NOMO-1 treated with dmso at 0.1 percent for 144 hours (cell line): ENCODE results near the gene DDX11.
"Not testable (repeated sequence)": the region's sequence is repeated elsewhere in the genome, so short reads cannot be mapped to it uniquely, and the experiment has no call there.

Experiments used
- DNase-seq: peaks from one replicate; lab custom pipeline; 2025; ENCODE audit not compliant: unreplicated experiment; lab: John Stamatoyannopoulos, UW

Gene DDX11

GRCh38 chr12:31073527-31074332 is at the start of gene DDX11:
TSS of gene DDX11 (plus strand) at chr12:31073860. CDS start at chr12:31078394, 4,534 bp downstream.
- DNase-seq: peak; percentile 89

GRCh38 chr12:31026202-31026601 is 47.5 kb upstream of the DDX11 start:
- DNase-seq: no peak

GRCh38 chr12:31027006-31027405 is 46.7 kb upstream of the DDX11 start:
- DNase-seq: not testable (repeated sequence)

- no peak for DNase-seq
Observed at GRCh38 chr12:31029468-31029867, 44.2 kb upstream of the DDX11 start.

GRCh38 chr12:31029916-31030562 is 43.6 kb upstream of the DDX11 start:
- DNase-seq: peak; percentile 9

- no peak for DNase-seq
Observed at GRCh38 chr12:31031951-31032335, 41.7 kb upstream of the DDX11 start.

- no peak for DNase-seq
Observed at GRCh38 chr12:31033146-31033545, 40.5 kb upstream of the DDX11 start.

GRCh38 chr12:31033681-31034080 is 40.0 kb upstream of the DDX11 start:
- no peak for DNase-seq

GRCh38 chr12:31034372-31034771 is 39.3 kb upstream of the DDX11 start:
- no peak for DNase-seq

GRCh38 chr12:31035226-31035625 is 38.4 kb upstream of the DDX11 start:
- DNase-seq: no peak

GRCh38 chr12:31035967-31036665 is 37.5 kb upstream of the DDX11 start:
- DNase-seq: no peak

- DNase-seq: no peak
Observed at GRCh38 chr12:31037028-31037427, 36.6 kb upstream of the DDX11 start.

GRCh38 chr12:31037931-31038330 is 35.7 kb upstream of the DDX11 start:
- DNase-seq: no peak

GRCh38 chr12:31041033-31041564 is 32.6 kb upstream of the DDX11 start:
- DNase-seq: no peak

GRCh38 chr12:31050143-31050542 is 23.5 kb upstream of the DDX11 start:
- DNase-seq: not testable (repeated sequence)

GRCh38 chr12:31050548-31050947 is 23.1 kb upstream of the DDX11 start:
- DNase-seq: not testable (repeated sequence)

- not testable (repeated sequence) for DNase-seq
Observed at GRCh38 chr12:31051692-31052091, 22.0 kb upstream of the DDX11 start.

- DNase-seq: not testable (repeated sequence)
Observed at GRCh38 chr12:31052121-31052520, 21.5 kb upstream of the DDX11 start.

GRCh38 chr12:31052666-31053439 is 20.8 kb upstream of the DDX11 start:
- DNase-seq: not testable (repeated sequence)

GRCh38 chr12:31053944-31054343 is 19.7 kb upstream of the DDX11 start:
- not testable (repeated sequence) for DNase-seq

GRCh38 chr12:31057671-31058070 is 16.0 kb upstream of the DDX11 start:
- no peak for DNase-seq
